Cardiac fibroblast (primary cell): ENCODE results near the gene TFF2.

Experiments used
- DNase-seq, 2 donors: peaks; one replicate each; pipeline versions ENCODE4 v3.0.0 to v3.0.0-alpha.2; 2010; ENCODE audit warnings: low read depth in 2 of 2
- H3K4me3 ChIP-seq, 2 donors: replicated peaks in 1 of 2; 1 replicate in 1 of 2; 2 replicates in 1 of 2; pipeline ENCODE4 v1.5.1; 2011; ENCODE audit warnings: low read depth in 2 of 2, low read length in 2 of 2, mild to moderate bottlenecking in 2 of 2, moderate library complexity in 1 of 2
- TF ChIP-seq, protein P1 (sequence below): IDR thresholded peaks from one replicate; pipeline ENCODE4 v1.5.1; 2011; ENCODE audit warnings: low read depth, mild to moderate bottlenecking, low read length, inconsistent platforms

TFF2 gene

DNA sequence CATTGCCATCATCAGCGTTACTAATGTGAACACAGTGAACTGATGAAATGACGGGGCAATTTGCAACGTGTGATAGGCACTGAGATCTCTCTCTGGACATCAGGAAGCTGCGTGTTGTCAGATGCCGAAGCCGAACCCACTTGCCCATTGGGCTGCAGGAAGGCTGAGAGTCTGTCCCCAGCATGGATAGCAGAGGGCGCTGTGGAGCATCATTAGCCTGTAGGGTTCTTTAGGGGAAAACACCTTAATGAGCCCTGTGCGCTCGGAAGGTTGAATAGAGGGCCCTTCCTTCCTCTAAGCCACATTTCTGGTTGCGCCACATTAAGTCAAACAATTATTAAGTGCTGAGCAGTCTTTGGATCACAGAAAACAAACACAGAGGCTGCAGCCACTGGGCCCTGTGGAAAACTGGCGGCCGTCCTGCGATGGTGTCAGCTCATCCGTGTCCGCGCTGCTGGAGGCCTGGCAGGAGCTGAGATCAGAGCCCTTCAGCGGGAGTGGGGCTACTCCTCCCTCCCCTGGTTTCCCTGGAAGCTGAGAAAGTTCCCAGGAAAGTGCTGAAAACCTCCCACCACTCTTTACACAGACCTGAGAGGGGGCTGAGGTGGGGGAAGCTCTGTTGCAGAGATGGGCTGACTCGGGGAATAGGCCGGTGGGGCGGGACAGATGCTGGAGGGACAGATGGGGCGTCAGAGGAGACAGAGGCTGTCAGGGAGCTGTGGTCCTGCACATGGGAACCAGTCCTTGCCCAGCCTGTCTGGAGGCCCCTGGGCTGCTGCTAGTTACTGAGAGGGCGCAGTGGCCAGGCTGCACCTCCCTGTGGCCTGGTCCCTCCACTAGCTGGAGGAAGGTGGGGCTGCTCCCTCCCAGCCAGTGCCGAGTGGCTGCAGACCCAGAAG, 12.7 kb downstream of the TFF2 start:
- H3K4me3 ChIP-seq: no peak overlapping the region
- TF ChIP-seq, protein P1, sequence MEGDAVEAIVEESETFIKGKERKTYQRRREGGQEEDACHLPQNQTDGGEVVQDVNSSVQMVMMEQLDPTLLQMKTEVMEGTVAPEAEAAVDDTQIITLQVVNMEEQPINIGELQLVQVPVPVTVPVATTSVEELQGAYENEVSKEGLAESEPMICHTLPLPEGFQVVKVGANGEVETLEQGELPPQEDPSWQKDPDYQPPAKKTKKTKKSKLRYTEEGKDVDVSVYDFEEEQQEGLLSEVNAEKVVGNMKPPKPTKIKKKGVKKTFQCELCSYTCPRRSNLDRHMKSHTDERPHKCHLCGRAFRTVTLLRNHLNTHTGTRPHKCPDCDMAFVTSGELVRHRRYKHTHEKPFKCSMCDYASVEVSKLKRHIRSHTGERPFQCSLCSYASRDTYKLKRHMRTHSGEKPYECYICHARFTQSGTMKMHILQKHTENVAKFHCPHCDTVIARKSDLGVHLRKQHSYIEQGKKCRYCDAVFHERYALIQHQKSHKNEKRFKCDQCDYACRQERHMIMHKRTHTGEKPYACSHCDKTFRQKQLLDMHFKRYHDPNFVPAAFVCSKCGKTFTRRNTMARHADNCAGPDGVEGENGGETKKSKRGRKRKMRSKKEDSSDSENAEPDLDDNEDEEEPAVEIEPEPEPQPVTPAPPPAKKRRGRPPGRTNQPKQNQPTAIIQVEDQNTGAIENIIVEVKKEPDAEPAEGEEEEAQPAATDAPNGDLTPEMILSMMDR: peak; percentile 60
- peak; percentile 49 to 50 for DNase-seq

DNA sequence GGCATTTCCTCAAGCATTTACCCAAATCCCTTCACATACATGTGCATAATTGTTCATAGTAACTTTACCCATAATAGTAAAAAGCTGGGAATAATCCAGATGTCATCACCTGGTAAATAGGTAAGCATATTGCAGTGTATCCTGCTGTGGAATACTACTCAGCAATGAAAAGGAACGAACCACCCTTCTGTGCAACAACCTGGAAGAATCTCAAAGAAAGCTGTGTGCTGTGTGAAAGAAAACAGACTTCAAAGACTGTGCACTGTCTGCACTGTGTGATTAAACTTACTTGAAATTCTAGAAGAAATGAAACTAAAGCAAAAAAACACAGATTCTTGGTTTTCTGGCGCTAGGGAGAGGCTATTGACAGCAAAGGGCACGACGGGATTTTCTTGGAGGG, 13.5 kb downstream of the TFF2 start:
- no peak overlapping the region for H3K4me3 ChIP-seq
- DNase-seq: no peak
- TF ChIP-seq, protein P1: no peak

GRCh38 chr21:42336054-42336453, 14.7 kb downstream of the TFF2 start:
- peak; percentile 7 to 10 for DNase-seq

DNA sequence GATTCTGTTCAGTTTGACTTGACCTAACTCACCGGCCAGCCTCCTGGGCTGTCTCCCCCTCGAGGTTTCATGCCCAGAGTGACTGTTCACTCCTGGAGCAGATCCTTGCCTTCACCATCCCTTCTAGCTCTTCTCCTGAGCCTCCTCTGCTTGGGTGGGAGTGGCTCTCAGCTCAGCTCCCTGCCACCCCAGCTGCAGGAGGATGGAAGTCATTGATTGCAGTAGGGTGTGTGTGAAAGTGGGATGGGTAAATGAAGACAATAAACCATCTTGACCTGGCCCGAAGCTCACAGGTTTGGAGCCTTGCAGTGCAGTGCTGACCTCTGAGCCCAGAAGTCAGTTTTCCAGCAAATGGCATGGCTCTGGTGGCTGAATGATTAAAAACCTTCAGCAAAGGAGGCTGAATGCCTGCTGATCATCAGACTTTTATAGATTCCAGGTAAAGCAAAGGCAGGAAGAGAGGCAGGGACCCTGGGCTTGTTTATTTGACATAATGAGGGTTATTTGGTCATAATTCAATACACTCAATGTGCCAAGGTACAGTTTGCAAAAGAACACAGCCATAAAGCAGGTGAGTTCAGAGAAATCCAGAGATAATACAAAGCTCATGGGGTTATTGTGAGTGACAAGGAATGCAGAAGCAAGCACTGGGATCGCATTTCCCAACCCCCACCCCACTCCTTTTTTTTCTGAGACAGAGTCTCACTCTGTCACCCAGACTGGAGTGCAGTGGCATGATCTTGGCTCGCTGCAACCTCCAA, 18.1 kb downstream of the TFF2 start:
- no peak for DNase-seq
- TF ChIP-seq, protein P1: no peak
- no peak overlapping the region for H3K4me3 ChIP-seq

More at GRCh38 chr21:42336054-42336453, 14.7 kb downstream of the TFF2 start:
- no peak overlapping the region for H3K4me3 ChIP-seq
- TF ChIP-seq, protein P1: no peak

DNA sequence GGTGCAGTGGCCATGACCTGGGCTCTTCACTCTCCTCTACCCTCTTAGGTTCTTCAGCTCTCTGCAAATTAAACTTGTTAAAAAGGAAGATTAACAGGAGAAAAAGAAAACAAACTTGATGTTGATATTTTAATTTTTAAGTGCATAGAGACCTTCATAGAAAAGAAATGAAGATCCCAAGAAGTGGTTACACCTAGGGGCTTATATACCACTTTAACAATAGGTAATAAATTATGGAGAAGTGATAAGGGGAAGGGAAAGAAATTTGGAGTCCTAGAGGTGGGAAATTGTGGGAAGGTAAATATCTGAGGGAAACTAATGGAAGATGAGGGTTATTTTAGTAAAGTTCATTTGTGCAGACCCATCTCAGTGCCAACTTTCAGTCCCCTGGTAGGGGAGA, 19.1 kb downstream of the TFF2 start:
- no peak for DNase-seq
- TF ChIP-seq, protein P1: no peak
- no peak overlapping the region for H3K4me3 ChIP-seq

DNA sequence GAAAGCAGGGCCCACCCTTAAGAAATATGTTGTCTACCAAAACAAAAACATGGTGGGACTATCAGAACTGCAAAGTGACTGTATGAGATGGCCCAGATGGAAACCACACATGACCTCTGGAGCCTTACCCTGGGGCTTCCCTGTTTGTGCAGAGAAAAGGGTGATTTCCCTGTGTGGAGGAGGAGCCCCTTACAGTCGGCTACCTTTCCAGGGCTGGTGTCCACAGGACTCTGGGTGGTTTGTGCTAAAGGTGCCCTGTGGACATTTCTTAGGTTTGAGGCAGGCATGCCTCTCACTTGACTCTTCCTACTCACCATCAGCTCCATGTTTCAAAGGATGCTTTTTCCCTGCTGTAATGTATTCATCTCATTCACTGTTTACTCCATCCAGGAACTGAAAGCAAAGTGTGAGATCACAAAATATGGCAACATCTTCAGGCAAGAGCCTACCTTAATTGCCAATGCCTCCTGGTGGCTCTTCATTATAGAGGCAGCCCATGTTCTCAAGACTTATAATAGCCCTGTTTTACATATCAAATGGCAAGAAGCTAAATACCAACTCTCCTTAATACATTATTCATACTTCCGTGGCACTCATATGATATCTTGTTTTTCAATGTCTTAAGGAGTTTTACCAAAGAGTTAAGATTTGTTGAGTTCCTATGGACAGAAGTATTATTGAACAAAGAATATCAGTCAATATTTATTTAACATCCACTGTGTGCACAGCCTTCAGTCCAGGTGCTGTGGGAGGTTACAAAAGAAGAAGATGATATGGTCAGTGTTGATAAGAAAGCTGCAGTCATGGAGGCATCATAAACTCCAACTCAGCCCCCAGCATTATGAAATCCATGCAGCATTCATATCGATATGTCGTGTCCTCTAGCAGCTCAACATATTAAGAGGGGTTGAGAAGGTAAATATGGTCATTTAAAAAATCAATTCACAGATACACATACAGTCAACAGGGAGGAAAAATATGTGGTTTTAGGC, 20.1 kb downstream of the TFF2 start:
- H3K4me3 ChIP-seq: no peak overlapping the region
- no peak for DNase-seq
- TF ChIP-seq, protein P1: no peak
